H7 (cell line): ENCODE results near the gene ADPRM. TPM values are rescaled to one million over a fixed set of nuclear protein-coding genes. Genes with fewer than 3 reads are reported as not detected.
"Not testable (repeated sequence)": the region's sequence is repeated elsewhere in the genome, so short reads cannot be mapped to it uniquely, and the experiment has no call there.

Experiments
- DNase-seq: peaks from one replicate; pipeline ENCODE4 v3.0.0; 2012
- H3K27me3 ChIP-seq: 2 replicates; pipeline ENCODE4 v1.6.0; 2011; ENCODE audit warnings: mild to moderate bottlenecking, low read length; ENCODE audit not compliant: control insufficient read depth, insufficient read depth
- H3K36me3 ChIP-seq: replicated peaks from 2 replicates; pipeline ENCODE4 v1.5.1; 2011; ENCODE audit warnings: low read length; ENCODE audit not compliant: control insufficient read depth, insufficient read depth
- H3K4me3 ChIP-seq: 2 replicates; pipeline ENCODE4 v1.5.1; 2011; ENCODE audit warnings: low read depth, mild to moderate bottlenecking, control low read depth, low read length, moderate library complexity; ENCODE audit not compliant: insufficient read depth
- total RNA-seq: library from RNA; depleted of rRNA; stranded (reverse); fragments of >200 nt; shearing (Covaris generic); gene quantifications from 2 replicates; pipeline ENCODE4 v1.2.3, GENCODE V29; 2014

The ADPRM gene
- total RNA-seq, 1 experiment from 2014 or later = 7.9 TPM

DNA sequence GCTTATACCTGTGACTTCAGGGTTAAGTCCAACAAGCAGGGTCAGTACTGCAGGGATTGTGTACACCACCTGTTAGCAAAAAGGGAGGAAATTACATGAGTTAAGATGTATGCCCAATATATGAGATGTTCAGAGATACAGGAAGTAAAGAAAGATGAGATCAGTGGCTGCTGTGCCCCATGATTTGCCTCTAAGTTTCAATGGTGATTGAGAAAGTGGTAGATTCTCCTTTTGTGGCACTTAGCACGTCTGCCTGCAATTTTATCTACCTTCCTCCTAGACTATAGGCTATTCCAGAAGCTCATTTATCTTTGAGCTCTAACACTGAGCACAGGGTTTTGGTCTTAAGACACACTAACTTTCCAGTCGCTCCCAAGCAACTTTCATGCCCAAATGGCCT is 28.8 kb downstream of the ADPRM start:
- no peak for DNase-seq
- H3K4me3 ChIP-seq = no peak overlapping the region
- no peaks in the 10 kb centered on the region for H3K27me3 ChIP-seq
- H3K36me3 ChIP-seq = no peaks in the 10 kb centered on the region; the same call in 1 of the 2 replicates

DNA sequence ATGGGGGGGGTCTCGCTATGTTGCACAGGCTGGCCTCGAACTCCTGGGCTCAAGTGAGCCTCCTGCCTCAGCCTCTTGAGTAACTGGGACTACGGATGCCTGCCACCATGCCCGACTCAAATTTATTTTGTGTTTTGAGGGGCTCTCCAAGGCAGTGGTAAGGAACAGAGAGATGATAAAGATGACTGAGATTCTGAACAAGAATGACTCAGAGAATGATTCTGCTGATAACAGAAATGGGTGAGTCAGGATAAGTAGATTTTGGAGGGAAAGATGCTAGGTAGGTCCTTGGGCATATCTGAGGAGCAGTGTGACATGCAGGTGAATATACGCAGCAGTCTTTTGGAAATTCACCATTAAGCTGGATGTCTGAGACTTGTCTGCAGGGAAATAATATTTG is 29.8 kb downstream of the ADPRM start:
- Histone ChIP-seq H3K36me3 (no peaks in the 10 kb centered on the region; the same call in 1 of the 2 replicates), H3K4me3 (no peak overlapping the region), H3K27me3 (no peaks in the 10 kb centered on the region)
- no peak for DNase-seq

DNA sequence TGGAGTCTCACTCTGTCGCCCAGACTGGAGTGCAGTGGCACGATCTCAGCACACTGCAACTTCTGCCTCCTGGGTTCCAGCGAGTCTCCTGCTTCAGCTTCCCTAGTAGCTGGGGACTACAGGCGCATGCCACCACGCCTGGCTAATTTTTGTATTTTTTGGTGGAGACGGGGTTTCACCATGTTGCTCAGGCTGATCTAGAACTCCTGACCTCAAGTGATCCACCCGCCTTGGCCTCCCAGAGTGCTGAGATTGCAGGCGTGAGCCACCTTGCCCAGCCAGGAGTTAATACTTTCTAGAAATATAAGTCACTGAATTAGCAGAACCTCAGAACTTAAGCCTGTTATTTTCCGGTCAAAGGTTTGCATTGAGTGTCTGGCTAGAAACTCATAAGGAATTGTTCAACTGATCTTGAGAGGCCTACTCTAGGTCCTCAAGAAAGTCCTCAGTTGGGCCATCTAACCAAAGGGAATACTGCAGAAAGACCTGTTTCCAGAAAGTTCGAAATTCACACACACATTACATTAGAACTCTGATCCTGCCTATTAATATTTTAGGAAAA is 31.0 kb downstream of the ADPRM start:
- no peak for DNase-seq
- H3K4me3 ChIP-seq = no peak overlapping the region
- no peaks in the 10 kb centered on the region; the same call in 1 of the 2 replicates for H3K36me3 ChIP-seq
- no peaks in the 10 kb centered on the region for H3K27me3 ChIP-seq

DNA sequence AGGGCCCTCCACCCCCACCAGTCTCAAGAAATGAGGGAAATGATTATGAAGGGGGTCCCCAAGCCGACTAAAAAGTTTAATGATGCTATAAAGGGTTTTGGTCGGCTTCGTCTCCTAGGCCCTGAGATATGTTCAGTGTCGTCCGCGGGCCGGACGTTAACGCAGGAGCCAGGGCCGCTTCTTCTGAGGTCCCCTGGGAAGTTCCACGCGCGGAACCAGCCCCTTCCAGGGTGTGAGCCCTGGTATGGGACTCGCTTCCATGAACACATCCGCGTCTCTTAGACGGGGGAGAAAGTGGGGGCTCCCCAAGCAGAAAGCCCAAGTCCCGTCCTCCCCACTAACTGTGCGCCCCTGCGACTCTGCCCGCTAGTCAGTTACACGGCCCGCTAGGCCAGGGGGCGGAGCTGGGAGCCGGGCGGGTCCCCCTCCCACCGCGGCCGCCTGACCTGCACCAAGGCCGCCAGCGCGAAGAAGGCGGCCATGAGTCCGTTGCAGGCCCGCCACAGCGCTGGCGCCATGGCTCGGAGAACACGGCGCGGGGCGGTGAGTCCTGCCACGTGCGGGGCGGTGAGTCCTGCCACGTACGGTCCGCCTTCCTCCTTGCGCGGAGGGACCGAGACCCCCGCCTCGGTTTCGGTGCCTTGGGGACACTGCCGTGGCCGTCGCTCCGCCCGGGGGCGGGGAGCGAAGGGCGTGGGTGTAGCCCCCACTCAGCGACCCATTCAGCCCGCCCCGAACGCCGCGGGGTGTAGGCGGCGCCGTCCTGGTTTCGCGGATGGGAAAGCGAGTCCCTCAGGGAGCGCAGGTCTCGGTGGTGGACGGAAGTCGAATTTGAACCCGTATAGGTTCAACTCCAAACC is 32.2 kb downstream of the ADPRM start, which contains the start of gene TMEM220:
TSS of gene TMEM220 (minus strand) at position 690 of the 860 bp plus-strand sequence. CDS start at position 518, 172 bp downstream.
- peak within 1 kb of the TSS; percentile 68 for H3K4me3 ChIP-seq
- peak; percentile 92 for DNase-seq
- no peaks in the 10 kb centered on the region; the same call in 1 of the 2 replicates for H3K36me3 ChIP-seq

DNA sequence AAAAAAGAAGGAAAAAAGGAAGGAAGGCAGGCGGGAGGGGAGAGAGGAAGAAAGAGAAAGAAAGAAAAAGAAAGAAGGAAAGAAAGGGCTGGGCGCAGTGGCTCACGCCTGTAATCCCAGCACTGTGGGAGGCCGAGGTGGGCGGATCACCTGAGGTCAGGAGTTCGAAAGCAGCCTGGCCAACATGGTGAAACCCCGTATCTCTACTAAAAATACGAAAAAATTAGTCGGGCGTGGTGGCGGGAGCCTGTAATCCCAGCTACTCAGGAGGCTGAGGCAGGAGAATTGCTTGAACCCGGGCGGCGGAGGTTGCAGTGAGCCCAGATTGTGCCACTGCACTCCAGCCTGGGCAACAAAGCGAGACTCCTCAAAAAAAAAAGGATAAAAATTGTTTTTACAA is 32.9 kb downstream of the ADPRM start:
- peak overlapping the region; percentile 68 for H3K4me3 ChIP-seq
- not testable (repeated sequence) for H3K36me3 ChIP-seq, H3K27me3 ChIP-seq, DNase-seq

More for the DNA sequence above, 32.2 kb downstream of the ADPRM start, which contains the start of gene TMEM220:
- no peaks in the 10 kb centered on the region for H3K27me3 ChIP-seq

DNA sequence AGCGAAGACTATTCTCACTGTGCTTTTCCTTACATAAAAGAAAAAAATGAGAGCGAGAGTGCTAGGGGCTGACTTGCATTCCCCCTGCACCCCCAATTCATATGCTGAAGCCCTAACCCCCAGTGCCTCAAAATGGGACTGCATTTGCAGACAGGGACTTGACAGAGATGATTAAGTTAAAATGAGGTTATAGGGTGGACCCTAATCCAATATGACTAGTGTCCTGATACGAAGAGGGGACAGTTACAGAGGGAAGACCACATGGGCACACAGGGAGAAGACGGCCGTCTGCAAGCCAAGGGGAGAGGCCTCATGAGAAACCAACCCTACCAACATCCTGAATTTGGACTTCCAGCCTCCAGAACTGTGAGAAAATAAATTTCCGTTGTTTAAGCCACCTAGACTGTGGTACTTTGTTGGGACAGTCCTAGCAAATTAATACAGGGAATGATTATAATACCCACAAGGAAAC is 34.0 kb downstream of the ADPRM start:
- no peaks in the 10 kb centered on the region for H3K27me3 ChIP-seq
- H3K36me3 ChIP-seq = no peaks in the 10 kb centered on the region
- no peak for DNase-seq
- no peak overlapping the region; the same call in 1 of the 2 replicates for H3K4me3 ChIP-seq

DNA sequence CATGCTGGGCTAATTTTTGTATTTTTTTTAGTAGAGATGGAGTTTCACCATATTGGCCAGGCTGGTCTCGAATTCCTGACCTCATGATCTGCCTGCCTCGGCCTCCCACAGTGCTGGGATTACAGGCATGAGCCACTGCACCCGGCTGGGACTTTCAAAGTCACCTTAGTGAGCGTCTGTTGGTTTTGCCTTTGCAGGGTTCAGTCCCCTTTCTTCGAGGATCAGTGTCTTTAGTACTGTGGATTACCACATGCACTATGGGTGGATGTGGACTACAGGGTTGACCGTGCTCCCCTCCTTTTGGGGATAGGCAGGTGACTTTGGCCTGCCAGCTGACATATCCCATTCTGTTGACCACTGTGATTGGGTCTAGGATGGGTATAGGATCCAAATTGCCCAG is 34.7 kb downstream of the ADPRM start:
- not testable (repeated sequence) for H3K27me3 ChIP-seq, H3K4me3 ChIP-seq, DNase-seq, H3K36me3 ChIP-seq

DNA sequence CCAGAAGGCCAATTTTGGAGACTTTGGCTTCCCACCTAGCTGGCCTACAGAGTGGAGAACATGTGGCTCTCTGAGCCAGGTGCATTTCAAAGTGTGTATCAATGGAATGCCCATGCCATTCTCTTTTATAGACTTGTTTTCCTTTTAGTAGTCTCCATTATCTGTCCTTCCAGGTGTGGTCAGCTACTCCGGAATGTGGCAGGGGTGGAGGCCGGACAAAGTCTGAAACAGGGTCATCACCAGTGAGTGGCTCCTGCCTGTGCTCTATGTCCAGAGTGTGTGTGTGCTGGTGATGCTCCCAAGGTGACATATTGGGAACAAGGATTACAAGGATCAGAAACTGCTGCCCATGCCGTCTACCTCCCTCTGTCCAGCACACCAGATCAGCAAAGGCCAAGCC is 36.3 kb downstream of the ADPRM start:
- Histone ChIP-seq H3K27me3 (no peaks in the 10 kb centered on the region), H3K36me3 (no peaks in the 10 kb centered on the region), H3K4me3 (no peak overlapping the region)
- DNase-seq = no peak

DNA sequence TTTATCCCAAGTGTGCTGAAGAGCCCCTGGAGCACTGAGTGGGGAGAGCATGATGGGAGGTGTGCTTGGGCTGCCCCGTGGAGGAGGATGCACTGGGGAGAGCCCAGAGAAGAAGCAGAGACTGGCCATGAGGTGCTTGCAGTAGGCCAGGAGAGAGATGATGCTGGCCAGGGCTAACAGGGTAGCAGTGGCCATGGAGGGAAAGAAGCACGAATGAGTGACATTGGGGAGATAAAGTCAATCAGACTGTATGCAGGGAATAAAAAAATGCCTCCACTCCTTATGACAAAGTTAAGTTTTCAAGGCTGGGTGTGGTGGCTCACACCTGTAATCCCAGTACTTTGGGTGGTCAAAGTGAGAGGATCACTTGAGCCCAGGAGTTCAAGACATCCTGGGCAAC is 37.9 kb downstream of the ADPRM start:
- no peak for DNase-seq

DNA sequence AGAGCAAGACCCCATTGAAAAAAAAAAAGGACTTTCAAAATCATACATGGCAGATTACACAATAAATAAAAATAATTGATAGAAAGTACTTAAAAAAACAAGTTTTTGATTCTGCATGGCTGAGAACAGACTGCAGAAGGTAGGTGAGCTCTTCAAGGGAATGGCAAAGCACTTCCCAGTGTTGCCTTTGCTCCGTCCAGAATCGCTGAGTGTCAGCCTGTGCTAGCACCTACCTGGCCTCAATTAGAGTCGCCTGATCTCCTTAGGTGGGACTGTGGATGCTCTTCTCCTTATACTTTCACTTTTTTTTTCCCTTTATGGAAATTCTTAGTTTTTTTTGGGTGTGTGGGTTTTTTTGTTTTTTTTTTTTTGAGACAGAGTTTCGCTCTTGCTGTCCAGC is 38.4 kb downstream of the ADPRM start:
- Histone ChIP-seq H3K27me3 (no peaks in the 10 kb centered on the region), H3K4me3 (no peak overlapping the region), H3K36me3 (no peaks in the 10 kb centered on the region)
- DNase-seq = no peak

More for the DNA sequence above, 37.9 kb downstream of the ADPRM start:
- H3K4me3 ChIP-seq = no peak overlapping the region
- no peaks in the 10 kb centered on the region for H3K27me3 ChIP-seq
- no peaks in the 10 kb centered on the region for H3K36me3 ChIP-seq

DNA sequence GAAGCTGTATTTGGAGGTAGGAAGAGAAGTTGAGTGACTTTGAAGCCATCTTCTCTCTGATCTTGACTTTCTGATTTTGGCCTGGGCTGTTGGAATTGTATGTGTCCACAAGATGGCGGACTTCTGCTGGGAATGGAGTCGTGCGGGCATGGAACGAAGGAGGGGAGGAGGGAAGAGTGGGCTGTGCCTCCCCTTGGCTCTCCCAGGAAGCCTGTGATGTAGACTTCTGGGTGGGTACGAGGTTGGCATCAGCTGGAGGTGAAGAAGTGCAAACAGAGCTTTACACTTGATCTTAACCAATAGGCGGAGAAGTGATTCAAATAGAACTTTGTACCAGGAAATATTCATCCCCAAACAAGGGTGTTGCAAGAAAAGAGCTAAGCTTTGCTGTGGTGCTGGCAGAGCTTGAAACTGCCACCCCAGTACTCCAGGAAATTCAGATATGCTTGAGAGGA is 39.8 kb downstream of the ADPRM start:
- DNase-seq = peak; percentile 78
- no peaks in the 10 kb centered on the region for H3K27me3 ChIP-seq
- H3K36me3 ChIP-seq = no peaks in the 10 kb centered on the region
- no peak overlapping the region for H3K4me3 ChIP-seq

DNA sequence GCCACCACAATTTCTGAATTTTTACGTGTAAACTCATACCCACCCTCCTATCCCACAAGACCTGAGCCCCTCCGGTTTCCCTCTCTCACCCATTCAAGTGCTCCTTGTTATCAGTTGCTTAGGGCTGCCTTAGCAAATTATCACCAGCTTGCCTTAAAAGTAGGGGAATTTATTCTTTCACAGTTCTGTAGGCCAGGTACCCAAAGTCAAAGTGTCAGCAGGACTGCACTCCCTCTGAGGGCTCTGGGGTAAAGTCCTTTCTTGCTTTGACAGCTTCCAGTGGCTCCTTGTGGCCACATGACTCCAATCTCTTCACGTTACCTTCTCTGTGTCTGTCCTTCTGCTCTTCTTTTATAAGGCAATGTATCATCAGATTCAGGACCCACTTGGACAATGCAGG is 40.3 kb downstream of the ADPRM start:
- H3K4me3 ChIP-seq = no peak overlapping the region
- DNase-seq = no peak
- no peaks in the 10 kb centered on the region for H3K36me3 ChIP-seq
- H3K27me3 ChIP-seq = no peaks in the 10 kb centered on the region

DNA sequence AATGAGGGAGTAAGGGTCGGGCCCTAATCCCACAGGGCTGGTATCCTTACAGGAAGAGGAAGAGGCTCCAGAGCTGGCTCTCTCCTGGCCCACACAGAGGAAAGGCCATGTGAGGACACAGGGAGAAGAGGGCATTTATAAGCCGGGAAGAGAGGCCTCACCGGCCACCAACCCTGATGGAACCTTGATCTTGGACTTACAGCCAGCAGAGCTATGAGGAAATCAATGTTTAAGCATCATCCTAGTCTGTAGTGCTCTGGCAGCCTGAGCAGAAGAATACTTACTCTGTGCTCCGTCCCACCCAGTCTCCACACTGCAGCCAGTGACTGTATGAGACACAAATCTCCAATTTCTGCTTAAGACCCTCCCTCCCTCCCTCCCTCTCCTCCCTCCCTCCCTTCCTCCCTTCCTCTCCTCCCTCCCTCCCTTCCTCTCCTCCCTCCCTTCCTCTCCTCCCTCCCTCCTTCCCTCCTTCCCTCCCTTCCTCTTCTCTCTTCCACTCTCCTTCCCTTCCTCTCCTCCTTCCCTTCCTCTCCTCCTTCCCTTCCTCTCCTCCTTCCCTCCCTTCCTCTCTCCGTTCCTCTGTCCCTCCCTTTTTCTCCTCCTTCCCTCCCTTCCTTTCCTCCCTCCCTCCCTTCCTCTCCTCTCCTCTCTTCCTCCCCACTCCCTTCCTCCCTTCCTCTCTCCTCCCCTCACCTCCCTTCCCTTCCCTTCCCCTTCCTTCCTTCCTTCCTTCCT is 41.3 kb downstream of the ADPRM start:
- no peak overlapping the region for H3K4me3 ChIP-seq
- H3K36me3 ChIP-seq = no peaks in the 10 kb centered on the region
- DNase-seq = no peak
- no peaks in the 10 kb centered on the region for H3K27me3 ChIP-seq

DNA sequence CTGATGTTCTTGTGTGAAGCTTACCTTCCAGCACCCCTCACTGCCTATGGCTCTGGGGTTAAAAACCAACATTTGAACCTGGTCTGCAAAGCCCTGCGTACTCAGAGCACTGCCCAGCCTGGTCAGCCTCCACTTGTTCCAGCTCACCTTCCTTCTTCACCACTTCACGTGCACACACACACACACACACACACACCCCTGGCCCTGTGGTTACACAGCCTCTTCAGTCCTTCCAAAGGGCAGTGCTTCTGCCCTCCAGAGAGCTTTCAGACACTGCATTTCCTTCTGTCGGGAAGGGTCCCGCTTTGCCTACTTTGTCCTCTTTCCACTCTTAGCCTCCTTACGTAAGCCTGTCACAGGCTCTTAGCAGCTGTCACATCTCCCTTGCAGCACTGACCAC is 42.0 kb downstream of the ADPRM start:
- Histone ChIP-seq H3K27me3 (no peaks in the 10 kb centered on the region), H3K36me3 (no peaks in the 10 kb centered on the region), H3K4me3 (no peak overlapping the region)
- no peak for DNase-seq
